GM12878 (cell line): Measurements from ENCODE around the gene AVEN. TPM values are rescaled to one million over a fixed set of nuclear protein-coding genes. Genes with fewer than 3 reads are reported as not detected.

ENCODE experiments used
- ATAC-seq: fragments of 200-7000 bp; cut with Tn5 transposase; 3 replicates; pipeline ENCODE4 v1.9.1; 2020; ENCODE audit warnings: mild to moderate bottlenecking, moderate library complexity
- BruUV-seq: library from RNA; stranded (reverse); fragments of 400-500 nt; replicated peaks from 2 replicates; lab custom pipeline; 2021; lab: Mats Ljungman, UMichigan
- CTCF ChIA-PET: fragments of 300-600 bp; sonication (Branson Sonifier 250); formaldehyde crosslinking; extraction: SDS; loops from one replicate; lab custom pipeline; 2021; ENCODE audit warnings: inconsistent platforms; lab: Yijun Ruan, JAX
- POLR2A ChIA-PET: fragments of 350-600 bp; formaldehyde crosslinking; extraction: SDS; loops from one replicate; lab custom pipeline; 2021; ENCODE audit warnings: inconsistent platforms; lab: Charles Lee
- RAD21 ChIA-PET: fragments of 300-600 bp; sonication (Branson Sonifier 250); formaldehyde crosslinking; loops from one replicate; lab custom pipeline; 2023; ENCODE audit warnings: antibody characterized with exemption; ENCODE audit not compliant: unreplicated experiment; lab: Charles Lee
- SMC1A ChIA-PET: fragments of 300-600 bp; sonication (Branson Sonifier 250); formaldehyde crosslinking; loops from one replicate; lab custom pipeline; 2023; ENCODE audit not compliant: unreplicated experiment, uncharacterized antibody; lab: Charles Lee
- DNase-seq: peaks from one replicate; pipeline ENCODE4 v3.0.0-alpha.2; 2011; ENCODE audit warnings: low read depth, low spot score
- FAIRE-seq: peaks from 3 replicates; lab custom pipeline; 2011; peaks lifted over from hg19 to GRCh38; lab: Jason Lieb, UNC
- H2AFZ ChIP-seq: 2 replicates; pipeline ENCODE4 v1.6.0; 2011; ENCODE audit warnings: low read depth, low read length, control low read depth; ENCODE audit not compliant: control insufficient read depth
- H3K27ac ChIP-seq: 2 replicates; pipeline ENCODE4 v1.5.1; 2011; ENCODE audit warnings: control low read depth; ENCODE audit not compliant: control insufficient read depth, insufficient read depth
- H3K27me3 ChIP-seq, 2 experiments: replicated peaks in 1 of 2; 2 replicates each; pipeline versions ENCODE4 v1.6.0 to v1.6.1; 2011; ENCODE audit warnings: low read length in 1 of 2; ENCODE audit not compliant: control insufficient read depth in 2 of 2, insufficient read depth in 2 of 2
- H3K36me3 ChIP-seq, 2 experiments: 2 replicates each; pipeline ENCODE4 v1.5.1; 2011; ENCODE audit warnings: low read length in 1 of 2; ENCODE audit not compliant: control insufficient read depth in 2 of 2, insufficient read depth in 2 of 2
- H3K4me1 ChIP-seq: 2 replicates; pipeline ENCODE4 v1.6.1; 2011; ENCODE audit warnings: mild to moderate bottlenecking, low read length, moderate library complexity, mixed read lengths; ENCODE audit not compliant: control insufficient read depth, insufficient read depth
- H3K4me2 ChIP-seq: 2 replicates; pipeline ENCODE4 v1.6.0; 2011; ENCODE audit warnings: control low read depth; ENCODE audit not compliant: control insufficient read depth, insufficient read depth
- H3K4me3 ChIP-seq: fragments of 200-600 bp; sonication (generic); 2 replicates; pipeline ENCODE4 v1.5.1; 2016
- H3K79me2 ChIP-seq: 2 replicates; pipeline ENCODE4 v1.6.0; 2011; ENCODE audit warnings: low read length; ENCODE audit not compliant: control insufficient read depth, insufficient read depth
- H3K9ac ChIP-seq: 2 replicates; pipeline ENCODE4 v1.8.0; 2011; ENCODE audit warnings: low read length, control low read depth, mixed read lengths; ENCODE audit not compliant: control insufficient read depth, insufficient read depth
- H3K9me3 ChIP-seq: replicated peaks from 3 replicates; pipeline ENCODE4 v1.5.1; 2011; ENCODE audit warnings: mild to moderate bottlenecking, low read length; ENCODE audit not compliant: control insufficient read depth, insufficient read depth
- H4K20me1 ChIP-seq: 2 replicates; pipeline ENCODE4 v1.6.0; 2011; ENCODE audit not compliant: control insufficient read depth, insufficient read depth
- BRCA1 ChIP-seq: IDR thresholded peaks from 2 replicates; pipeline ENCODE4 v1.6.1; 2011; ENCODE audit warnings: low read depth, low read length, improper control_type of control experiment
- FOXK2 ChIP-seq: fragments of 450-650 bp; IDR thresholded peaks from 2 replicates; pipeline ENCODE4 v1.6.1; 2017; ENCODE audit warnings: mild to moderate bottlenecking, moderate library complexity
- GATAD2B ChIP-seq: fragments of 450-650 bp; conservative IDR thresholded peaks from 2 replicates; pipeline ENCODE4 v1.6.1; 2017; ENCODE audit warnings: low read depth, mild to moderate bottlenecking, moderate library complexity
- JUNB ChIP-seq: IDR thresholded peaks from 2 replicates; pipeline ENCODE4 v1.6.1; 2016; ENCODE audit warnings: antibody characterized with exemption, mild to moderate bottlenecking
- KAT2A ChIP-seq: conservative IDR thresholded peaks from 2 replicates; pipeline ENCODE4 v1.6.1; 2011; ENCODE audit warnings: low read depth, low read length; ENCODE audit not compliant: control insufficient read depth
- MEF2B ChIP-seq: fragments of 450-650 bp; IDR thresholded peaks from 2 replicates; pipeline ENCODE4 v1.6.1; 2018; ENCODE audit warnings: mild to moderate bottlenecking, moderate library complexity; ENCODE audit not compliant: partially characterized antibody, poor library complexity, severe bottlenecking
- MTA3 ChIP-seq: IDR thresholded peaks from 2 replicates; pipeline ENCODE4 v1.6.1; 2012; ENCODE audit warnings: low read length, inconsistent platforms, borderline replicate concordance
- NFXL1 ChIP-seq: fragments of 450-650 bp; IDR thresholded peaks from 2 replicates; pipeline ENCODE4 v1.6.1; 2017; ENCODE audit warnings: antibody characterized with exemption, mild to moderate bottlenecking, borderline replicate concordance
- NRF1 ChIP-seq: conservative IDR thresholded peaks from 2 replicates; pipeline ENCODE4 v1.6.1; 2011; ENCODE audit warnings: mild to moderate bottlenecking, low read depth, low read length, improper control_type of control experiment
- RFX5 ChIP-seq: IDR thresholded peaks from 2 replicates; pipeline ENCODE4 v1.6.1; 2011; ENCODE audit warnings: low read depth, low read length, improper control_type of control experiment
- WGBS: methylation state at CpG from one replicate; pipeline ENCODE4 v1.1.6; 2016; ENCODE audit warnings: low lambda C conversion rate; ENCODE audit not compliant: insufficient replicate concordance, insufficient coverage; ENCODE audit errors: missing lambda C conversion rate; 5-methylcytosine and 5-hydroxymethylcytosine counted together
- in situ Hi-C: fragments of 300-500 bp; cut with MboI; formaldehyde crosslinking; loops from 9 replicates; pipeline ENCODE4 v1.14.3; 2018; ENCODE audit warnings: mixed read lengths
- intact Hi-C: fragments of 100-400 bp; cut with micrococcal nuclease; formaldehyde crosslinking; loops from one replicate; pipeline ENCODE4 v1.14.2; 2022; ENCODE audit not compliant: unreplicated experiment
- polyA plus RNA-seq, 11 experiments: library from polyadenylated mRNA; depleted of rRNA in 4 of 11; unstranded in 6 of 11; stranded (reverse) in 5 of 11; fragments of >200 nt; fragmentation: Nextera tagmentation in 4 of 11; fragmentation: Illumina TruSeq in 1 of 11; extraction: Ambion mirVana in 4 of 11; extraction: Trizol in 1 of 11; gene quantifications; 1 replicate in 1 of 11; 2 replicates in 10 of 11; pipeline versions ENCODE4 v1.2.1 to v1.2.3, GENCODE V29; 2011 to 2016; ENCODE audit warnings: inconsistent platforms in 2 of 11, missing spikeins in 2 of 11, low read depth in 1 of 11
- total RNA-seq, 4 experiments: library from RNA; depleted of rRNA in 3 of 4; stranded (reverse); fragments of >200 nt in 3 of 4; fragmentation: Illumina TruSeq in 1 of 4; extraction: Trizol in 1 of 4; gene quantifications; 2 replicates each; pipeline versions ENCODE4 v1.2.1 to v1.2.3, GENCODE V29; 2013 to 2021
- TF ChIP-seq, protein P1 (sequence below): IDR thresholded peaks from 2 replicates; pipeline ENCODE4 v1.6.1; 2012; ENCODE audit warnings: low read length, inconsistent platforms
- TF ChIP-seq, protein P2 (sequence below): fragments of 450-650 bp; IDR thresholded peaks from 2 replicates; pipeline ENCODE4 v1.6.1; 2017; ENCODE audit warnings: mild to moderate bottlenecking

Gene AVEN
- total and polyA plus RNA-seq, 10 of the 15 experiments (the other 5 are each of a cell fraction or from before 2014, with no cell fraction given): 1.4 to 15.1 (median 10.5) TPM

DNA sequence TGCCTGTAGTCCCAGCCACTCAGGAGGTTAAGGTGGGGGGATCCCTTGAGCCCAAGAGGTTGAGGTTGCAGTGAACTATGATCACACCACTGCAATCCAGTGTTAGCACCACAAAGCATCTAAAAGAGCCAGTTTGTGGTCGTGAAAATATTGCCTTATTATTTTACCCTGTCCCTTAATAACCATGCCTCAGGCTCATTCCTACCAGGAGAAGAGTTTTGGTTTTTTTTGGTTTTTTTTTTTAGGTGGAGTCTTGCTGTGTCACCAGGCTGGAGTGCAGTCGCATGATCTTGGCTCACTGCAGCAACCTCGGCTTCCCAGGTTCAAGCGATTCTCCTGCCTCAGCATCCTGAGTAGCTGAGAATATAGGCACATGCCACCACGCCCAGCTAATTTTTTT is 17.9 kb upstream of the AVEN start:
- SMC1A ChIA-PET: no interaction called here
- in situ Hi-C loops: loop anchor here (25.0 kb wide), 1 partner anchor 530 kb away; the partner anchor contains the start of gene GOLGA8B
- CTCF ChIA-PET: interaction anchor here (1.2 kb wide), 1 partner anchor 153 kb away, joined by 4 read pairs; the partner anchor contains the start of gene KATNBL1

More for the DNA sequence above, 17.9 kb upstream of the AVEN start:
- Histone ChIP-seq H3K36me3 (no peaks in the 10 kb centered on the region), H3K9me3 (no peaks in the 10 kb centered on the region; the same call in 2 of the 3 replicates), H3K4me2 (no peak overlapping the region), H3K4me1 (no peaks in the 10 kb centered on the region), H3K79me2 (no peaks in the 10 kb centered on the region), H3K9ac (no peak overlapping the region), H4K20me1 (no peaks in the 10 kb centered on the region), H3K4me3 (no peak overlapping the region), H2AFZ (no peak overlapping the region), H3K27ac (no peak overlapping the region), H3K27me3 (no peaks in the 10 kb centered on the region)
- RAD21 ChIA-PET: no interaction called here
- FAIRE-seq: no peak
- ATAC-seq: no peak
- POLR2A ChIA-PET: interaction anchor here (0.6 kb wide), 1 partner anchor 16 kb away, joined by 5 read pairs; no protein-coding TSS in a partner anchor
- intact Hi-C loops: no loop called here
- WGBS: 59% methylated on average over 5 of the region's 5 CpGs
- TF ChIP-seq BRCA1 (no peak), JUNB (no peak), KAT2A (no peak), RFX5 (no peak), NRF1 (no peak), MEF2B (no peak), GATAD2B (no peak), MTA3 (no peak), FOXK2 (no peak), NFXL1 (no peak)
- TF ChIP-seq, protein P1, sequence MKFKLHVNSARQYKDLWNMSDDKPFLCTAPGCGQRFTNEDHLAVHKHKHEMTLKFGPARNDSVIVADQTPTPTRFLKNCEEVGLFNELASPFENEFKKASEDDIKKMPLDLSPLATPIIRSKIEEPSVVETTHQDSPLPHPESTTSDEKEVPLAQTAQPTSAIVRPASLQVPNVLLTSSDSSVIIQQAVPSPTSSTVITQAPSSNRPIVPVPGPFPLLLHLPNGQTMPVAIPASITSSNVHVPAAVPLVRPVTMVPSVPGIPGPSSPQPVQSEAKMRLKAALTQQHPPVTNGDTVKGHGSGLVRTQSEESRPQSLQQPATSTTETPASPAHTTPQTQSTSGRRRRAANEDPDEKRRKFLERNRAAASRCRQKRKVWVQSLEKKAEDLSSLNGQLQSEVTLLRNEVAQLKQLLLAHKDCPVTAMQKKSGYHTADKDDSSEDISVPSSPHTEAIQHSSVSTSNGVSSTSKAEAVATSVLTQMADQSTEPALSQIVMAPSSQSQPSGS: no peak
- TF ChIP-seq, protein P2, sequence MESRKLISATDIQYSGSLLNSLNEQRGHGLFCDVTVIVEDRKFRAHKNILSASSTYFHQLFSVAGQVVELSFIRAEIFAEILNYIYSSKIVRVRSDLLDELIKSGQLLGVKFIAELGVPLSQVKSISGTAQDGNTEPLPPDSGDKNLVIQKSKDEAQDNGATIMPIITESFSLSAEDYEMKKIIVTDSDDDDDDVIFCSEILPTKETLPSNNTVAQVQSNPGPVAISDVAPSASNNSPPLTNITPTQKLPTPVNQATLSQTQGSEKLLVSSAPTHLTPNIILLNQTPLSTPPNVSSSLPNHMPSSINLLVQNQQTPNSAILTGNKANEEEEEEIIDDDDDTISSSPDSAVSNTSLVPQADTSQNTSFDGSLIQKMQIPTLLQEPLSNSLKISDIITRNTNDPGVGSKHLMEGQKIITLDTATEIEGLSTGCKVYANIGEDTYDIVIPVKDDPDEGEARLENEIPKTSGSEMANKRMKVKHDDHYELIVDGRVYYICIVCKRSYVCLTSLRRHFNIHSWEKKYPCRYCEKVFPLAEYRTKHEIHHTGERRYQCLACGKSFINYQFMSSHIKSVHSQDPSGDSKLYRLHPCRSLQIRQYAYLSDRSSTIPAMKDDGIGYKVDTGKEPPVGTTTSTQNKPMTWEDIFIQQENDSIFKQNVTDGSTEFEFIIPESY: no peak
- BruUV-seq: no TSS peak
- no peak for DNase-seq
